Left lung (tissue), 10 donors: Measurements from ENCODE around the gene ATP1A2. TPM values are rescaled to one million over a fixed set of nuclear protein-coding genes. Genes with fewer than 3 reads are reported as not detected.

ENCODE experiments used
- ATAC-seq: fragments of 200-7000 bp; cut with Tn5 transposase; one replicate; pipeline ENCODE4 v1.9.1; 2020; ENCODE audit warnings: moderate library complexity
- DNase-seq, 4 donors: peaks; one replicate each; pipeline ENCODE4 v3.0.0-alpha.2; 2013 to 2020
- H3K27ac ChIP-seq, 2 donors: fragments of 200-600 bp; sonication (generic) in 1 of 2; one replicate each; pipeline versions ENCODE4 v1.5.0 to v1.8.0; 2020 to 2021
- H3K27me3 ChIP-seq, 2 donors: fragments of 200-600 bp; sonication (generic) in 1 of 2; one replicate each; pipeline versions ENCODE4 v1.5.0 to v1.8.0; 2020 to 2021
- H3K36me3 ChIP-seq, 2 donors: fragments of 200-600 bp; sonication (generic) in 1 of 2; one replicate each; pipeline versions ENCODE4 v1.5.0 to v1.8.0; 2020 to 2021
- H3K4me1 ChIP-seq, 2 donors: fragments of 200-600 bp; one replicate each; pipeline ENCODE4 v1.8.0; 2021
- H3K4me3 ChIP-seq, 2 donors: fragments of 200-600 bp; sonication (generic) in 1 of 2; one replicate each; pipeline versions ENCODE4 v1.5.0 to v1.8.0; 2020 to 2021; ENCODE audit warnings: mild to moderate bottlenecking in 1 of 2
- H3K9me3 ChIP-seq, 2 donors: fragments of 200-600 bp; sonication (generic) in 1 of 2; one replicate each; pipeline versions ENCODE4 v1.5.0 to v1.8.0; 2020 to 2021
- intact Hi-C, 2 donors: fragments of 100-400 bp; cut with DNase I; formaldehyde crosslinking; loops; one replicate each; pipeline versions ENCODE4 v1.11.2 to v1.14.2; 2022
- polyA plus RNA-seq, 6 donors: library from polyadenylated mRNA; unstranded; fragments of 120-200 nt; gene quantifications; one replicate each; pipeline ENCODE4 v1.2.1, GENCODE V29; 2013; ENCODE audit not compliant: insufficient read length in 6 of 6
- total RNA-seq, 2 donors: library from RNA; stranded (reverse); fragmentation: NEBNext Ultra II Directional; extraction: Animal tissue kit (Norgen Biotek cat#: 25700); gene quantifications; one replicate each; pipeline ENCODE4 v1.2.1, GENCODE V29; 2021
- TF ChIP-seq, protein P1 (sequence below), 2 donors: fragments of 200-600 bp; sonication (generic) in 1 of 2; IDR thresholded peaks; one replicate each; pipeline versions ENCODE4 v1.5.0 to v1.8.0; 2021; ENCODE audit warnings: antibody characterized with exemption in 2 of 2
- donor health status: DM: no; HTN: yes; CAD: no.
- donor health status: DM: no; HTN: no; CAD: no.

The ATP1A2 gene
- total and polyA plus RNA-seq, 8 donors = 2.8 to 15.9 (median 10.4) TPM

DNA sequence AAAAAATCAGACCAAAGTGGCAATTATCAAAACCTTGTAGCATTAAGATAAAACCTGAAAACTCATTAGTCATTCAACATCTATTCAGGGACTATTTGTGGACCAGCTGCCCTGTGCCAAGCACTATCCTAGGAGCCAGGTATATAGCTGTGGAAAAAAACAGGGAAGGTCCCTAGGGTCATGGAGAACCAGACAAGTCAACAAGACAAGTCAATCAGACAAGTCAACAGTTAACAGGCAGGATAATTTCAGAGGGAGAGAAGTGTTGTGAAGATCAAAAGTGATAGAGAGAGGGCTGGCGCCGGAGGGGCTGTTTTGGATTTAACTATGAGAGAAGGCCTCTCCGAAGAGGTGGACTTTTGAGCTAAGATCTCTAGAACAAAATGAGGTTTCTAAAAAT lies 32.6 kb downstream of the ATP1A2 start:
- H3K36me3 ChIP-seq = no peaks in the 10 kb centered on the region
- H3K4me3 ChIP-seq = no peak overlapping the region
- H3K9me3 ChIP-seq = no peaks in the 10 kb centered on the region
- DNase-seq = no peak
- ATAC-seq = no peak
- intact Hi-C loops = no loop called here
- TF ChIP-seq, protein P1, sequence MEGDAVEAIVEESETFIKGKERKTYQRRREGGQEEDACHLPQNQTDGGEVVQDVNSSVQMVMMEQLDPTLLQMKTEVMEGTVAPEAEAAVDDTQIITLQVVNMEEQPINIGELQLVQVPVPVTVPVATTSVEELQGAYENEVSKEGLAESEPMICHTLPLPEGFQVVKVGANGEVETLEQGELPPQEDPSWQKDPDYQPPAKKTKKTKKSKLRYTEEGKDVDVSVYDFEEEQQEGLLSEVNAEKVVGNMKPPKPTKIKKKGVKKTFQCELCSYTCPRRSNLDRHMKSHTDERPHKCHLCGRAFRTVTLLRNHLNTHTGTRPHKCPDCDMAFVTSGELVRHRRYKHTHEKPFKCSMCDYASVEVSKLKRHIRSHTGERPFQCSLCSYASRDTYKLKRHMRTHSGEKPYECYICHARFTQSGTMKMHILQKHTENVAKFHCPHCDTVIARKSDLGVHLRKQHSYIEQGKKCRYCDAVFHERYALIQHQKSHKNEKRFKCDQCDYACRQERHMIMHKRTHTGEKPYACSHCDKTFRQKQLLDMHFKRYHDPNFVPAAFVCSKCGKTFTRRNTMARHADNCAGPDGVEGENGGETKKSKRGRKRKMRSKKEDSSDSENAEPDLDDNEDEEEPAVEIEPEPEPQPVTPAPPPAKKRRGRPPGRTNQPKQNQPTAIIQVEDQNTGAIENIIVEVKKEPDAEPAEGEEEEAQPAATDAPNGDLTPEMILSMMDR (IDR thresholded peaks at IDR 0.05) = no peak
- no peak overlapping the region for H3K27ac ChIP-seq
- H3K4me1 ChIP-seq = peaks cover 0 to 5% of the 10 kb centered on the region in 2 donors
- no peaks in the 10 kb centered on the region for H3K27me3 ChIP-seq

DNA sequence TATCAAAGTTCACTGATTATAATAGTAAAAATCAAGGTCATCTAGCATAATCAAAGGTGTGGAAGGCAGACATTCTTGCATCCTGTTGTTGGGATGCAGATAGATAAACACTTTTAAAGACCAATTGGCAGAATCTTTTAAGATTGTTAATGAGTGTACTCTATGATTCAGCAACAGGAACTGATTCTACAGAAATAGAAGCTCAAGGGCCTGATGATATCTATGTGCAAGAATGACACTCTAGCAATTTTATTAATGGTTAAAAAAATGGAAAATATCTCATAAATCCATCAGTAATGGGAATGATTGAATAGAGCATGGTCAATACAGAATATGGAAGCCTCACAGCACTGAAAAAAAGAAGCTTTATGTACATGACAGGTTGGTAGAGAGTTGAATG lies 33.7 kb downstream of the ATP1A2 start:
- H3K4me3 ChIP-seq = no peak overlapping the region
- DNase-seq (no peak), ATAC-seq (no peak)
- H3K4me1 ChIP-seq = no peaks in the 10 kb centered on the region
- no peak overlapping the region for H3K27ac ChIP-seq
- H3K27me3 ChIP-seq = no peaks in the 10 kb centered on the region
- H3K36me3 ChIP-seq = no peaks in the 10 kb centered on the region
- TF ChIP-seq, protein P1 (IDR thresholded peaks at IDR 0.05) = no peak
- intact Hi-C loops = no loop called here
- H3K9me3 ChIP-seq = no peaks in the 10 kb centered on the region

DNA sequence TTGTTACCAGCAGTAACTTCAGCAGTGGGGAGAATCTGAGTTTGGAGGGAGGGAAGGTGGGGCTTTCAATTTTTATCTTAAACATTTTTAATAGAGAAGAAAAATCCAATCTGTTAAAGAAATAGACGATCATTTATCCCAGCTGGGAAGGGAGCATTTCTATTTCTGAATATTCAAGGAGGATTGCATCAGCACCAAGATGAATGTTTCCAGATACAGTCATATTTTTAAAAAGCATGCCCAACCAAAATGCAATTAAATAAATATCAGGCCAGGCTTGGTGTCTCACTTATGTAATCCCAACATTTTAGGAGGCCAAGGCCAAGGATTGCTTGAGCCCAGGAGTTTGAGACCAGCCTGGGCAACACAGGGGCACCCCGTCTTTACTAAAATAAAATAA lies 34.2 kb downstream of the ATP1A2 start:
- ATAC-seq (no peak), DNase-seq (no peak)
- Histone ChIP-seq H3K27ac (no peak overlapping the region), H3K9me3 (no peaks in the 10 kb centered on the region), H3K4me1 (no peaks in the 10 kb centered on the region), H3K27me3 (no peaks in the 10 kb centered on the region), H3K36me3 (no peaks in the 10 kb centered on the region), H3K4me3 (no peak overlapping the region)
- TF ChIP-seq, protein P1 (IDR thresholded peaks at IDR 0.05) = no peak
- intact Hi-C loops = no loop called here

DNA sequence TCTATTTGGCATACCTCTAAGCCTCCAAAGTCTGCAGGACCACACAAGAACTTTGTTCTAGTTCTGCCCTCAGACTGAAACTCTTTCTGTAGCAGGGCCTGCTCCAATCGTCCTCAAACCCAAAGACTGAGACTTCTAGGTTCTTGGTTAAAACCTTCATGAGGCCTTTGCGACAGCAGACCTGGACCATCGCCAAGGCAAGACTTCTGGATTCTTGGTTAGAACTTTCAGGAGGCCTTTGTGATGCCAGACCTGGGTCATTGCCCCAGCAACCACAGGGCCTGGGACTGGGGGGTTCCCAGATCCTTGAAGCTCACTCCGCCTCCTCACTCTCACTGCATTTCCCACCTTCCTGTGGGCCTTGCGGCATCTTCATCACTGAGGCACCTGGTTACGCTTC lies 35.7 kb downstream of the ATP1A2 start, which contains the start of gene ATP1A4:
Gene ATP1A4 (plus strand): TSS at position 301 of the 400 bp plus-strand sequence. CDS start 438 bp downstream, outside the sequence.
- DNase-seq (no peak), ATAC-seq (no peak)
- TF ChIP-seq, protein P1 (IDR thresholded peaks at IDR 0.05) = no peak
- Histone ChIP-seq H3K9me3 (no peaks in the 10 kb centered on the region), H3K4me3 (no peak within 1 kb of the TSS), H3K4me1 (no peaks in the 10 kb centered on the region), H3K27me3 (no peaks in the 10 kb centered on the region), H3K36me3 (no peaks in the 10 kb centered on the region), H3K27ac (no peak within 1 kb of the TSS)
- intact Hi-C loops = no loop called here

DNA sequence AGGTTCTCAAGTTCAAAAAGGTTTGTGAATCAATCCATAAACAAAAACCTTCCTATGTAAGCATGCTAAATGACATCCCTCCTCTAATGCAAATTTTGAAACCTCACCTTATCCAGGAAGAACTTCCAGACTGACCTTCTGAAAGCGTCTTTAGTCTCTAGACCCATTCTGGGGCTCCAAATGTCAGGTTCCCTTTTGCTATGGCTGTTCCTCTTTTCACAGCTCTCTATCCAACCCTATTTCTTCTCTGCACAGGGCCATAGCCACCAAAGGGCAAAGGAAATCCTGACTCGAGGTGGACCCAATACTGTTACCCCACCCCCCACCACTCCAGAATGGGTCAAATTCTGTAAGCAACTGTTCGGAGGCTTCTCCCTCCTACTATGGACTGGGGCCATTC lies 39.2 kb downstream of the ATP1A2 start:
- ATAC-seq = no peak
- TF ChIP-seq, protein P1 (IDR thresholded peaks at IDR 0.05) = no peak
- no peaks in the 10 kb centered on the region for H3K9me3 ChIP-seq
- no peak overlapping the region for H3K27ac ChIP-seq
- no peak for DNase-seq
- no peaks in the 10 kb centered on the region for H3K36me3 ChIP-seq
- H3K4me1 ChIP-seq = no peaks in the 10 kb centered on the region
- intact Hi-C loops = no loop called here
- no peak overlapping the region for H3K4me3 ChIP-seq
- no peaks in the 10 kb centered on the region for H3K27me3 ChIP-seq
